Endothelial cell of umbilical vein (primary cell): ENCODE measurements around the gene SRM. TPM values are rescaled to one million over a fixed set of nuclear protein-coding genes. Genes with fewer than 3 reads are reported as not detected.

Source experiments
- BruUV-seq: library from RNA; stranded (reverse); fragments of 400-500 nt; replicated peaks from 2 replicates; lab custom pipeline; 2021; lab: Mats Ljungman, UMichigan
- CTCF ChIA-PET: fragments of 300-600, 350-600 bp; sonication (Branson Sonifier 250); formaldehyde crosslinking; loops from one replicate; lab custom pipeline; 2021; ENCODE audit warnings: antibody characterized with exemption, inconsistent platforms; lab: Charles Lee
- POLR2A ChIA-PET: fragments of 300-600, 350-600 bp; sonication (Branson Sonifier 250); formaldehyde crosslinking; loops from one replicate; lab custom pipeline; 2021; ENCODE audit warnings: antibody characterized with exemption, inconsistent platforms; lab: Charles Lee
- DNase-seq: peaks from one replicate; pipeline ENCODE4 v3.0.0-alpha.2; 2011; ENCODE audit warnings: low read depth, low spot score
- FAIRE-seq: peaks from 2 replicates; lab custom pipeline; 2011; peaks lifted over from hg19 to GRCh38; lab: Jason Lieb, UNC
- H2AFZ ChIP-seq: 2 replicates; pipeline ENCODE4 v1.6.0; 2012; ENCODE audit warnings: low read depth, low read length, control low read depth, inconsistent platforms
- H3K27ac ChIP-seq: 2 replicates; pipeline ENCODE4 v1.5.1; 2011; ENCODE audit warnings: low read depth, mild to moderate bottlenecking, control low read depth, low read length, moderate library complexity; ENCODE audit not compliant: insufficient read depth
- H3K27me3 ChIP-seq, 2 experiments: 2 replicates each; pipeline versions ENCODE4 v1.6.0 to v1.6.1; 2011; ENCODE audit warnings: low read length in 2 of 2, mixed read lengths in 1 of 2; ENCODE audit not compliant: control insufficient read depth in 2 of 2, insufficient read depth in 2 of 2
- H3K36me3 ChIP-seq, 2 experiments: 2 replicates in 1 of 2; 3 replicates in 1 of 2; pipeline ENCODE4 v1.5.1; 2011; ENCODE audit warnings: low read length in 2 of 2, mild to moderate bottlenecking in 1 of 2, moderate library complexity in 1 of 2; ENCODE audit not compliant: control insufficient read depth in 2 of 2, insufficient read depth in 2 of 2; ENCODE audit errors: extremely low read depth in 1 of 2
- H3K4me1 ChIP-seq: 3 replicates; pipeline ENCODE4 v1.5.1; 2011; ENCODE audit warnings: mild to moderate bottlenecking, low read length; ENCODE audit not compliant: control insufficient read depth, insufficient read depth; ENCODE audit errors: extremely low read depth
- H3K4me2 ChIP-seq: 2 replicates; pipeline ENCODE4 v1.6.1; 2011; ENCODE audit warnings: low read length, control low read depth, mixed read lengths; ENCODE audit not compliant: insufficient read depth
- H3K4me3 ChIP-seq, 3 experiments: fragments of 200-600 bp in 1 of 3; sonication (generic), shearing (Covaris generic) in 1 of 3; replicated peaks in 1 of 3; 2 replicates each; pipeline ENCODE4 v1.5.1; 2011 to 2016; ENCODE audit warnings: control low read depth in 3 of 3, low read length in 3 of 3, mild to moderate bottlenecking in 2 of 3, inconsistent platforms in 1 of 3, low read depth in 1 of 3, moderate library complexity in 1 of 3; ENCODE audit not compliant: insufficient read depth in 1 of 3
- H3K79me2 ChIP-seq: 2 replicates; pipeline ENCODE4 v1.6.0; 2012; ENCODE audit warnings: low read length, inconsistent platforms; ENCODE audit not compliant: control insufficient read depth, insufficient read depth
- H3K9ac ChIP-seq: replicated peaks from 2 replicates; pipeline ENCODE3; 2011; ENCODE audit warnings: low read length, control low read depth; ENCODE audit not compliant: insufficient read depth; ENCODE audit errors: extremely low read depth
- H3K9me1 ChIP-seq: replicated peaks from 3 replicates; pipeline ENCODE4 v1.6.0; 2011; ENCODE audit warnings: mild to moderate bottlenecking, low read length; ENCODE audit not compliant: control insufficient read depth, insufficient read depth; ENCODE audit errors: extremely low read depth
- H3K9me3 ChIP-seq: replicated peaks from 2 replicates; pipeline ENCODE4 v1.5.1; 2012; ENCODE audit warnings: low read length, inconsistent platforms; ENCODE audit not compliant: control insufficient read depth, insufficient read depth
- H4K20me1 ChIP-seq: replicated peaks from 2 replicates; pipeline ENCODE3; 2011; ENCODE audit warnings: mild to moderate bottlenecking, low read length; ENCODE audit not compliant: control insufficient read depth, insufficient read depth; ENCODE audit errors: extremely low read depth
- CTCF ChIP-seq, 2 donors: IDR thresholded peaks; 1 replicate in 1 of 2; 2 replicates in 1 of 2; pipeline ENCODE4 v1.5.1; 2011; ENCODE audit warnings: low read length in 2 of 2, mild to moderate bottlenecking in 2 of 2, moderate library complexity in 2 of 2, control low read depth in 1 of 2, inconsistent platforms in 1 of 2, low read depth in 1 of 2; ENCODE audit not compliant: insufficient read depth in 1 of 2; ENCODE audit errors: extremely low read depth in 1 of 2
- EZH2 ChIP-seq: IDR thresholded peaks from 2 replicates; pipeline ENCODE4 v1.6.1; 2012; ENCODE audit warnings: borderline replicate concordance, low read depth, mild to moderate bottlenecking, moderate library complexity, low read length, inconsistent platforms; ENCODE audit not compliant: severe bottlenecking
- FOS ChIP-seq: IDR thresholded peaks from 2 replicates; pipeline ENCODE4 v1.6.1; 2011; ENCODE audit warnings: mild to moderate bottlenecking, low read length, moderate library complexity, borderline replicate concordance; ENCODE audit not compliant: insufficient read depth
- GATA2 ChIP-seq: IDR thresholded peaks from 2 replicates; pipeline ENCODE4 v1.7.0; 2011; ENCODE audit warnings: low read depth, mild to moderate bottlenecking, moderate library complexity, mixed read lengths, low read length; ENCODE audit not compliant: insufficient read length, insufficient read depth
- JUN ChIP-seq: IDR thresholded peaks from 2 replicates; pipeline ENCODE4 v1.6.1; 2011; ENCODE audit warnings: borderline replicate concordance, low read depth; ENCODE audit not compliant: insufficient read length, insufficient read depth
- MAX ChIP-seq: IDR thresholded peaks from 2 replicates; pipeline ENCODE4 v1.6.1; 2011; ENCODE audit not compliant: insufficient read depth, insufficient read length
- MYC ChIP-seq: IDR thresholded peaks from one replicate; pipeline ENCODE4 v1.6.1; 2011; ENCODE audit warnings: mild to moderate bottlenecking, low read depth, low read length
- POLR2A ChIP-seq: IDR thresholded peaks from 2 replicates; pipeline ENCODE4 v1.6.1; 2012; ENCODE audit warnings: low read depth, mild to moderate bottlenecking, control low read depth, low read length
- POLR2AphosphoS5 ChIP-seq: IDR thresholded peaks from 2 replicates; pipeline ENCODE4 v1.6.1; 2012; ENCODE audit warnings: low read depth, mild to moderate bottlenecking, control low read depth, low read length, moderate library complexity; ENCODE audit not compliant: insufficient read depth
- dilution Hi-C: fragments of 300-500 bp; cut with MboI; formaldehyde crosslinking; loops from one replicate; pipeline ENCODE4 v1.15.0; 2019; ENCODE audit warnings: low sequenced_read_pairs; ENCODE audit not compliant: extremely low pct_ligation_motif_present
- intact Hi-C: fragments of 100-400 bp; cut with micrococcal nuclease; formaldehyde crosslinking; loops from one replicate; pipeline ENCODE4 v1.10.0; 2022
- polyA plus RNA-seq, 4 experiments: library from polyadenylated mRNA; depleted of rRNA in 3 of 4; stranded (reverse) in 3 of 4; unstranded in 1 of 4; fragments of >200 nt; gene quantifications; 2 replicates each; pipeline versions ENCODE4 v1.2.1 to v1.2.3, GENCODE V29; 2011 to 2012; ENCODE audit warnings: missing spikeins in 1 of 4
- total RNA-seq: library from RNA; stranded (reverse); gene quantifications from 2 replicates; pipeline ENCODE4 v1.2.3, GENCODE V29; 2021

SRM gene
- total and polyA plus RNA-seq, 2 donors (not counting 3 experiments of a cell fraction or from before 2014, with no cell fraction given) = 81.3 to 172 TPM

- dilution Hi-C loops = no loop called here
- POLR2A ChIA-PET = no interaction called here
- Histone ChIP-seq H3K9me1 (no peaks in the 10 kb centered on the region), H3K9me3 (no peaks in the 10 kb centered on the region), H3K79me2 (peaks cover 20% of the 10 kb centered on the region), H3K4me3 (no peak overlapping the region), H3K36me3 (peaks cover 0 to 14% of the 10 kb centered on the region in 2 experiments), H3K4me1 (peaks cover 13% of the 10 kb centered on the region), H2AFZ (no peak overlapping the region), H3K27ac (no peak overlapping the region), H4K20me1 (no peaks in the 10 kb centered on the region), H3K4me2 (no peak overlapping the region), H3K27me3 (no peaks in the 10 kb centered on the region), H3K9ac (no peak overlapping the region)
- intact Hi-C loops = no loop called here
- FAIRE-seq (no peak), DNase-seq (no peak)
- TF ChIP-seq POLR2AphosphoS5 (no peak), GATA2 (no peak), POLR2A (no peak), CTCF (IDR thresholded peaks at IDR 0.05; ENCODE audit: extremely low read depth in 1 of 2, insufficient read depth in 1 of 2, low read depth in 1 of 2, low read length in 2 of 2) (no peak), FOS (no peak), EZH2 (no peak), MAX (no peak), JUN (no peak), MYC (no peak)
- CTCF ChIA-PET = interaction anchor here (3.1 kb wide), 1 partner anchor 20 kb away, joined by 21 read pairs; no protein-coding TSS in a partner anchor
- no TSS peak for BruUV-seq
Observed at GRCh38 chr1:11058026-11058425, 1.8 kb downstream of the SRM start.
